ENCODE results near the gene CRHR1. TPM values are rescaled to one million over a fixed set of nuclear protein-coding genes. Genes with fewer than 3 reads are reported as not detected.

Gene CRHR1
- total and polyA plus RNA-seq, 4 experiments from 2014 or later = not detected

GRCh38 chr17:45834471-45835396 is 50.6 kb downstream of the CRHR1 start:
- Histone ChIP-seq H3K4me3 (ENCODE audit: low read length in 2 of 2) (no peak overlapping the region), H3K36me3 (ENCODE audit: insufficient read depth, low read length) (no peaks in the 10 kb centered on the region), H3K27me3 (ENCODE audit: insufficient read depth, low read length) (no peaks in the 10 kb centered on the region), H3K9me3 (ENCODE audit: control insufficient read depth in 1 of 2, low read length in 2 of 2) (no peaks in the 10 kb centered on the region), H3K27ac (ENCODE audit: low read depth, low read length) (no peak overlapping the region), H3K4me1 (ENCODE audit: insufficient read depth, low read length) (no peaks in the 10 kb centered on the region)
- Mint-ChIP-seq H3K9me3 (no peaks in the 10 kb centered on the region), H3K27me3 (peaks cover 3 to 5% of the 10 kb centered on the region in 2 donors), H3K4me3 (no peak overlapping the region), H3K27ac (no peak overlapping the region), H3K4me1 (no peaks in the 10 kb centered on the region), H3K36me3 (no peaks in the 10 kb centered on the region)
- intact Hi-C loops (cut with micrococcal nuclease) = no loop called here
- DNase-seq = no peak
- ChIA-PET CTCF (ENCODE audit: partially characterized antibody) (interaction anchor here (1.8 to 10.7 kb wide), 2 partner anchors 187 to 195 kb away, joined by 5 to 149 read pairs; no protein-coding TSS in a partner anchor), POLR2A (ENCODE audit: partially characterized antibody) (no interaction called here)

GRCh38 chr17:45835481-45835880 is 51.4 kb downstream of the CRHR1 start:
- CTCF ChIA-PET (ENCODE audit: partially characterized antibody) = interaction anchor here (1.8 to 10.7 kb wide), 2 partner anchors 187 to 196 kb away, joined by 5 to 149 read pairs; no protein-coding TSS in a partner anchor
- H3K9me3 ChIP-seq (ENCODE audit: control insufficient read depth in 1 of 2, low read length in 2 of 2) = no peaks in the 10 kb centered on the region
- POLR2A ChIA-PET (ENCODE audit: partially characterized antibody) = no interaction called here
- no peaks in the 10 kb centered on the region for H3K9me3 Mint-ChIP-seq
- no peaks in the 10 kb centered on the region for H3K36me3 Mint-ChIP-seq
- no peaks in the 10 kb centered on the region for H3K27me3 ChIP-seq (ENCODE audit: insufficient read depth, low read length)
- no peak overlapping the region for H3K27ac ChIP-seq (ENCODE audit: low read depth, low read length)
- H3K4me1 ChIP-seq (ENCODE audit: insufficient read depth, low read length) = no peaks in the 10 kb centered on the region
- no peak overlapping the region for H3K4me3 ChIP-seq (ENCODE audit: low read length in 2 of 2)
- H3K27me3 Mint-ChIP-seq = peaks cover 3 to 5% of the 10 kb centered on the region in 2 donors
- no peaks in the 10 kb centered on the region for H3K4me1 Mint-ChIP-seq
- H3K4me3 Mint-ChIP-seq = no peak overlapping the region
- DNase-seq = no peak
- intact Hi-C loops (cut with micrococcal nuclease) = no loop called here
- no peak overlapping the region for H3K27ac Mint-ChIP-seq
- no peaks in the 10 kb centered on the region for H3K36me3 ChIP-seq (ENCODE audit: insufficient read depth, low read length)

GRCh38 chr17:45836047-45837044 is 52.2 kb downstream of the CRHR1 start:
- Mint-ChIP-seq H3K4me1 (no peaks in the 10 kb centered on the region), H3K4me3 (no peak overlapping the region), H3K27me3 (peaks cover 3% of the 10 kb centered on the region in 2 donors), H3K9me3 (no peaks in the 10 kb centered on the region), H3K27ac (no peak overlapping the region), H3K36me3 (no peaks in the 10 kb centered on the region)
- Histone ChIP-seq H3K27me3 (ENCODE audit: insufficient read depth, low read length) (no peaks in the 10 kb centered on the region), H3K4me3 (ENCODE audit: low read length in 2 of 2) (no peak overlapping the region), H3K4me1 (ENCODE audit: insufficient read depth, low read length) (no peaks in the 10 kb centered on the region), H3K27ac (ENCODE audit: low read depth, low read length) (no peak overlapping the region), H3K9me3 (ENCODE audit: control insufficient read depth in 1 of 2, low read length in 2 of 2) (no peaks in the 10 kb centered on the region), H3K36me3 (ENCODE audit: insufficient read depth, low read length) (no peaks in the 10 kb centered on the region)
- intact Hi-C loops (cut with micrococcal nuclease) = no loop called here
- POLR2A ChIA-PET (ENCODE audit: partially characterized antibody) = no interaction called here
- CTCF ChIA-PET (ENCODE audit: partially characterized antibody) = interaction anchor here (0.6 to 10.7 kb wide), 3 partner anchors 16 to 197 kb away, joined by 3 to 149 read pairs (median 5); no protein-coding TSS in a partner anchor
- no peak for DNase-seq

GRCh38 chr17:45837187-45837586 is 53.1 kb downstream of the CRHR1 start:
- CTCF ChIA-PET (ENCODE audit: partially characterized antibody) = interaction anchor here (10.7 kb wide), 1 partner anchor 198 kb away, joined by 149 read pairs; no protein-coding TSS in a partner anchor
- no peaks in the 10 kb centered on the region for H3K27me3 ChIP-seq (ENCODE audit: insufficient read depth, low read length)
- intact Hi-C loops (cut with micrococcal nuclease) = no loop called here
- Mint-ChIP-seq H3K4me1 (no peaks in the 10 kb centered on the region), H3K27ac (no peak overlapping the region), H3K9me3 (no peaks in the 10 kb centered on the region), H3K4me3 (no peak overlapping the region), H3K27me3 (peaks cover 2 to 3% of the 10 kb centered on the region in 2 donors), H3K36me3 (no peaks in the 10 kb centered on the region)
- POLR2A ChIA-PET (ENCODE audit: partially characterized antibody) = no interaction called here
- no peak for DNase-seq
- no peaks in the 10 kb centered on the region for H3K9me3 ChIP-seq (ENCODE audit: control insufficient read depth in 1 of 2, low read length in 2 of 2)
- no peak overlapping the region for H3K4me3 ChIP-seq (ENCODE audit: low read length in 2 of 2)
- H3K27ac ChIP-seq (ENCODE audit: low read depth, low read length) = no peak overlapping the region
- H3K4me1 ChIP-seq (ENCODE audit: insufficient read depth, low read length) = no peaks in the 10 kb centered on the region
- H3K36me3 ChIP-seq (ENCODE audit: insufficient read depth, low read length) = no peaks in the 10 kb centered on the region

GRCh38 chr17:45837603-45838002 is 53.5 kb downstream of the CRHR1 start:
- ChIA-PET POLR2A (ENCODE audit: partially characterized antibody) (no interaction called here), CTCF (ENCODE audit: partially characterized antibody) (interaction anchor here (10.7 kb wide), 1 partner anchor 198 kb away, joined by 149 read pairs; no protein-coding TSS in a partner anchor)
- intact Hi-C loops (cut with micrococcal nuclease) = no loop called here
- no peak for DNase-seq
- no peaks in the 10 kb centered on the region for H3K27me3 ChIP-seq (ENCODE audit: insufficient read depth, low read length)
- Mint-ChIP-seq H3K27ac (no peak overlapping the region), H3K36me3 (no peaks in the 10 kb centered on the region), H3K4me1 (no peaks in the 10 kb centered on the region), H3K27me3 (peaks cover 1 to 3% of the 10 kb centered on the region in 2 donors), H3K4me3 (no peak overlapping the region), H3K9me3 (no peaks in the 10 kb centered on the region)
- H3K4me1 ChIP-seq (ENCODE audit: insufficient read depth, low read length) = no peaks in the 10 kb centered on the region
- no peak overlapping the region for H3K4me3 ChIP-seq (ENCODE audit: low read length in 2 of 2)
- no peaks in the 10 kb centered on the region for H3K36me3 ChIP-seq (ENCODE audit: insufficient read depth, low read length)
- H3K27ac ChIP-seq (ENCODE audit: low read depth, low read length) = no peak overlapping the region
- H3K9me3 ChIP-seq (ENCODE audit: control insufficient read depth in 1 of 2, low read length in 2 of 2) = no peaks in the 10 kb centered on the region

GRCh38 chr17:45838751-45839295 is 54.7 kb downstream of the CRHR1 start:
- Histone ChIP-seq H3K4me3 (ENCODE audit: low read length in 2 of 2) (no peak overlapping the region), H3K36me3 (ENCODE audit: insufficient read depth, low read length) (no peaks in the 10 kb centered on the region), H3K4me1 (ENCODE audit: insufficient read depth, low read length) (no peaks in the 10 kb centered on the region), H3K9me3 (ENCODE audit: control insufficient read depth in 1 of 2, low read length in 2 of 2) (no peaks in the 10 kb centered on the region), H3K27ac (ENCODE audit: low read depth, low read length) (no peak overlapping the region), H3K27me3 (ENCODE audit: insufficient read depth, low read length) (no peaks in the 10 kb centered on the region)
- H3K4me3 Mint-ChIP-seq = no peak overlapping the region
- peaks cover 1% of the 10 kb centered on the region in 2 donors for H3K27me3 Mint-ChIP-seq
- no peak for DNase-seq
- ChIA-PET POLR2A (ENCODE audit: partially characterized antibody) (no interaction called here), CTCF (ENCODE audit: partially characterized antibody) (interaction anchor here (1.1 to 10.7 kb wide), 3 partner anchors 8 to 200 kb away, joined by 3 to 149 read pairs (median 10); no protein-coding TSS in a partner anchor)
- H3K9me3 Mint-ChIP-seq = no peaks in the 10 kb centered on the region
- no peaks in the 10 kb centered on the region for H3K36me3 Mint-ChIP-seq
- intact Hi-C loops (cut with micrococcal nuclease) = no loop called here
- no peaks in the 10 kb centered on the region for H3K4me1 Mint-ChIP-seq
- H3K27ac Mint-ChIP-seq = no peak overlapping the region

All from CD4-positive, alpha-beta memory T cell (primary cell).